PC-9 (cell line): ENCODE results near the gene CFAP74.

Experiments used
- EZH2 ChIP-seq: fragments of 200-600 bp; sonication (generic); IDR thresholded peaks from 2 replicates; pipeline ENCODE4 v1.8.0; 2017; ENCODE audit warnings: antibody characterized with exemption, low read depth
- TF ChIP-seq, protein P1 (sequence below): fragments of 200-600 bp; sonication (generic); conservative IDR thresholded peaks from 2 replicates; pipeline ENCODE4 v1.6.1; 2017; ENCODE audit warnings: mixed run types, antibody characterized with exemption, mild to moderate bottlenecking, moderate library complexity

DNA sequence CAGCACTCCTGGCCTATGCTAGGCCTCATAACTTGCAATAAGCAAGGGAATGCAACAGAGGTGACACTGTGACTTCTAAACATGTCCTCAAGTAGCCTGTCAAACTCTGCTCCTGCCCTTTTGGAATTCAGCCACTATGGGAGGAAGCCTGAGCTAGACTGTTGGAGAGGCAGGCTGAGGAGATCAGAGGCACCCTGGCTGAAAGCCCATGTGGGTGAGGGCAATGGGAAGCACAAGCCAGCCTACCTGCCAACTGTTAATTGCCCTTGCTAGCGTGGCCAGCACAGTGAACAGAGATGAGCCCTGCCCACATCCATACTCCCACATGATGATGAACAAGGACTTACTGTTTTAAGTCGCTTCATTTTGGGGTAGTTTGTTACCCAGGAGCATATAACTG lies 130.4 kb downstream of the CFAP74 start:
- TF ChIP-seq, protein P1, sequence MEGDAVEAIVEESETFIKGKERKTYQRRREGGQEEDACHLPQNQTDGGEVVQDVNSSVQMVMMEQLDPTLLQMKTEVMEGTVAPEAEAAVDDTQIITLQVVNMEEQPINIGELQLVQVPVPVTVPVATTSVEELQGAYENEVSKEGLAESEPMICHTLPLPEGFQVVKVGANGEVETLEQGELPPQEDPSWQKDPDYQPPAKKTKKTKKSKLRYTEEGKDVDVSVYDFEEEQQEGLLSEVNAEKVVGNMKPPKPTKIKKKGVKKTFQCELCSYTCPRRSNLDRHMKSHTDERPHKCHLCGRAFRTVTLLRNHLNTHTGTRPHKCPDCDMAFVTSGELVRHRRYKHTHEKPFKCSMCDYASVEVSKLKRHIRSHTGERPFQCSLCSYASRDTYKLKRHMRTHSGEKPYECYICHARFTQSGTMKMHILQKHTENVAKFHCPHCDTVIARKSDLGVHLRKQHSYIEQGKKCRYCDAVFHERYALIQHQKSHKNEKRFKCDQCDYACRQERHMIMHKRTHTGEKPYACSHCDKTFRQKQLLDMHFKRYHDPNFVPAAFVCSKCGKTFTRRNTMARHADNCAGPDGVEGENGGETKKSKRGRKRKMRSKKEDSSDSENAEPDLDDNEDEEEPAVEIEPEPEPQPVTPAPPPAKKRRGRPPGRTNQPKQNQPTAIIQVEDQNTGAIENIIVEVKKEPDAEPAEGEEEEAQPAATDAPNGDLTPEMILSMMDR, result no peak
- no peak for TF ChIP-seq EZH2
